HCT116 (cell line): Measurements from ENCODE around the gene G0S2. TPM values are rescaled to one million over a fixed set of nuclear protein-coding genes. Genes with fewer than 3 reads are reported as not detected.

Experiments used
- ATAC-seq: fragments of 200-7000 bp; cut with Tn5 transposase; 2 replicates; pipeline ENCODE4 v1.9.1; 2020; ENCODE audit warnings: mild to moderate bottlenecking, moderate library complexity
- BruUV-seq: library from RNA; stranded (reverse); fragments of 400-500 nt; replicated peaks from 2 replicates; lab custom pipeline; 2021; lab: Mats Ljungman, UMichigan
- CTCF ChIA-PET: fragments of 300-600 bp; sonication (Branson Sonifier 250); formaldehyde crosslinking; loops from one replicate; lab custom pipeline; 2021; ENCODE audit warnings: antibody characterized with exemption; lab: Charles Lee
- POLR2A ChIA-PET: fragments of 300-600, 350-600 bp; sonication (Branson Sonifier 250); formaldehyde crosslinking; loops from one replicate; lab custom pipeline; 2021; ENCODE audit warnings: antibody characterized with exemption; lab: Charles Lee
- RAD21 ChIA-PET, 2 experiments: fragments of 300-600 bp; sonication (Branson Sonifier 250); formaldehyde crosslinking; loops; one replicate each; lab custom pipeline; 2023; ENCODE audit warnings: low total read pairs in 2 of 2; ENCODE audit not compliant: uncharacterized antibody in 2 of 2, unreplicated experiment in 2 of 2, low non-redundant PET in 1 of 2; lab: Charles Lee
- DNase-seq: peaks from one replicate; pipeline ENCODE4 v3.0.0-alpha.2; 2010; ENCODE audit warnings: low read depth, low spot score
- H2AFZ ChIP-seq: fragments of 200-600 bp; shearing (Covaris generic), sonication (generic); 2 replicates; pipeline ENCODE4 v1.6.1; 2017; ENCODE audit warnings: low read depth, mixed run types, mixed read lengths, antibody characterized with exemption, low read length; ENCODE audit not compliant: poor library complexity, severe bottlenecking
- H3K27ac ChIP-seq: 2 replicates; pipeline ENCODE4 v1.5.1; 2012; ENCODE audit warnings: low read depth, low read length
- H3K27me3 ChIP-seq: fragments of 200-600 bp; sonication (generic); 2 replicates; pipeline ENCODE4 v1.6.1; 2016; ENCODE audit warnings: mixed run types, low read length, mixed read lengths; ENCODE audit not compliant: insufficient read depth
- H3K36me3 ChIP-seq, 2 experiments: fragments of 200-500 bp in 1 of 2; fragments of 200-600 bp in 1 of 2; sonication (Bioruptor generic) in 1 of 2; sonication (generic) in 1 of 2; 2 replicates each; pipeline versions ENCODE4 v1.5.1 to v1.6.1; 2014 to 2016; ENCODE audit warnings: low read length in 2 of 2, inconsistent platforms in 1 of 2, mixed read lengths in 1 of 2, mixed run types in 1 of 2; ENCODE audit not compliant: insufficient read depth in 2 of 2, control insufficient read depth in 1 of 2
- H3K4me1 ChIP-seq, 2 experiments: fragments of 200-600 bp in 1 of 2; sonication (generic) in 1 of 2; 2 replicates each; pipeline versions ENCODE4 v1.5.1 to v1.6.1; 2012 to 2017; ENCODE audit warnings: low read length in 2 of 2, inconsistent platforms in 1 of 2, mild to moderate bottlenecking in 1 of 2, mixed read lengths in 1 of 2, mixed run types in 1 of 2, moderate library complexity in 1 of 2; ENCODE audit not compliant: insufficient read depth in 2 of 2, control insufficient read depth in 1 of 2
- H3K4me2 ChIP-seq: fragments of 200-600 bp; sonication (generic); 2 replicates; pipeline ENCODE4 v1.6.1; 2017; ENCODE audit warnings: mixed run types, low read length, mixed read lengths
- H3K4me3 ChIP-seq, 2 experiments: fragments of 200-600 bp in 1 of 2; sonication (generic) in 1 of 2; replicated peaks in 1 of 2; 2 replicates each; pipeline ENCODE4 v1.5.1; 2011 to 2016; ENCODE audit warnings: low read length in 2 of 2, control low read depth in 1 of 2, low read depth in 1 of 2, mild to moderate bottlenecking in 1 of 2, mixed read lengths in 1 of 2, mixed run types in 1 of 2
- H3K79me2 ChIP-seq: fragments of 200-600 bp; sonication (generic); 2 replicates; pipeline ENCODE4 v1.6.1; 2017; ENCODE audit warnings: mild to moderate bottlenecking, mixed run types, low read length, moderate library complexity, mixed read lengths; ENCODE audit not compliant: insufficient read depth
- H3K9ac ChIP-seq: fragments of 200-600 bp; sonication (generic); 2 replicates; pipeline ENCODE4 v1.6.1; 2016; ENCODE audit warnings: low read length, mixed read lengths
- H3K9me2 ChIP-seq: fragments of 200-600 bp; sonication (generic), shearing (Covaris generic); 2 replicates; pipeline ENCODE4 v1.6.1; 2017; ENCODE audit warnings: mixed run types, mild to moderate bottlenecking, moderate library complexity; ENCODE audit not compliant: insufficient read depth
- H3K9me3 ChIP-seq, 2 experiments: fragments of 200-500 bp in 1 of 2; fragments of 200-600 bp in 1 of 2; sonication (Bioruptor generic) in 1 of 2; sonication (generic) in 1 of 2; 2 replicates each; pipeline ENCODE4 v1.6.1; 2014 to 2017; ENCODE audit warnings: low read length in 2 of 2, mixed read lengths in 2 of 2, inconsistent platforms in 1 of 2, low read depth in 1 of 2, mild to moderate bottlenecking in 1 of 2, mixed run types in 1 of 2, moderate library complexity in 1 of 2; ENCODE audit not compliant: control insufficient read depth in 1 of 2, insufficient read depth in 1 of 2
- H4K20me1 ChIP-seq: fragments of 200-600 bp; sonication (generic), shearing (Covaris generic); 2 replicates; pipeline ENCODE4 v1.6.1; 2017; ENCODE audit warnings: mixed run types, mild to moderate bottlenecking, moderate library complexity; ENCODE audit not compliant: insufficient read depth
- CTCF ChIP-seq, 3 experiments: fragments of 200-600 bp in 1 of 3; sonication (generic) in 1 of 3; IDR thresholded peaks in 2 of 3; conservative IDR thresholded peaks in 1 of 3; 2 replicates each; pipeline ENCODE4 v1.5.1; 2012 to 2017; ENCODE audit warnings: low read depth in 2 of 3, low read length in 2 of 3, antibody characterized with exemption in 1 of 3, borderline replicate concordance in 1 of 3, control low read depth in 1 of 3, mild to moderate bottlenecking in 1 of 3, mixed read lengths in 1 of 3, mixed run types in 1 of 3, moderate library complexity in 1 of 3; ENCODE audit not compliant: insufficient read depth in 1 of 3
- EZH2 ChIP-seq: fragments of 200-600 bp; sonication (generic); IDR thresholded peaks from 2 replicates; pipeline ENCODE4 v1.6.1; 2017; ENCODE audit warnings: antibody characterized with exemption, mixed run types
- EZH2phosphoT487 ChIP-seq: fragments of 200-600 bp; IDR thresholded peaks from 2 replicates; pipeline ENCODE4 v1.6.1; 2018; ENCODE audit warnings: antibody characterized with exemption, borderline replicate concordance
- MAX ChIP-seq: IDR thresholded peaks from 2 replicates; pipeline ENCODE4 v1.6.1; 2012
- POLR2AphosphoS5 ChIP-seq: IDR thresholded peaks from 2 replicates; pipeline ENCODE4 v1.6.1; 2011; ENCODE audit warnings: mild to moderate bottlenecking, low read depth, low read length, moderate library complexity
- REST ChIP-seq: IDR thresholded peaks from 2 replicates; pipeline ENCODE4 v1.6.1; 2012; ENCODE audit warnings: low read depth
- SRF ChIP-seq: IDR thresholded peaks from 2 replicates; pipeline ENCODE4 v1.6.1; 2012; ENCODE audit warnings: low read depth
- ZFX ChIP-seq: fragments of 450-650 bp; IDR thresholded peaks from 2 replicates; pipeline ENCODE4 v1.6.1; 2017
- intact Hi-C: fragments of 100-400 bp; cut with micrococcal nuclease; formaldehyde crosslinking; loops from 2 replicates; pipeline ENCODE4 v1.10.0; 2022
- total RNA-seq: library from RNA; stranded (reverse); gene quantifications from one replicate; pipeline ENCODE4 v1.2.1, GENCODE V29; 2021; ENCODE audit not compliant: unreplicated experiment

The G0S2 gene
- total RNA-seq, 1 experiment from 2014 or later = not detected

- Histone ChIP-seq H3K4me1 (peaks cover 37 to 49% of the 10 kb centered on the region in 2 experiments), H3K27ac (no peak overlapping the region), H3K9me2 (no peaks in the 10 kb centered on the region), H3K4me3 (no peak overlapping the region), H3K36me3 (peaks cover 0 to 7% of the 10 kb centered on the region in 2 experiments; a peak in 1 of 4 replicates), H3K27me3 (no peaks in the 10 kb centered on the region), H3K9ac (no peak overlapping the region), H3K79me2 (0 out of 2 replicates have a peak, but pooled peaks cover 6% of the 10 kb centered on the region), H3K4me2 (no peak overlapping the region; the same call in 1 of the 2 replicates), H4K20me1 (no peaks in the 10 kb centered on the region), H2AFZ (no peak overlapping the region), H3K9me3 (no peaks in the 10 kb centered on the region)
- ChIA-PET CTCF (no interaction called here), RAD21 (no interaction called here), POLR2A (no interaction called here)
- intact Hi-C loops = no loop called here
- TF ChIP-seq POLR2AphosphoS5 (no peak), CTCF (IDR thresholded peaks at IDR 0.05 in 2 of 3, conservative IDR thresholded peaks at IDR 0.05 in 1 of 3; ENCODE audit: borderline replicate concordance in 1 of 3, insufficient read depth in 1 of 3, low read depth in 2 of 3, low read length in 2 of 3) (no peak), MAX (no peak), EZH2phosphoT487 (no peak), REST (no peak), ZFX (no peak), SRF (no peak), EZH2 (no peak)
- DNase-seq = no peak
- no peak for ATAC-seq
- BruUV-seq = no TSS peak
Observed at GRCh38 chr1:209647156-209647555, 28.1 kb upstream of the G0S2 start.
